Measurements from ENCODE around the gene HINT3.
"Not testable (repeated sequence)": the region's sequence is repeated elsewhere in the genome, so short reads cannot be mapped to it uniquely, and the experiment has no call there.

The HINT3 gene

DNA sequence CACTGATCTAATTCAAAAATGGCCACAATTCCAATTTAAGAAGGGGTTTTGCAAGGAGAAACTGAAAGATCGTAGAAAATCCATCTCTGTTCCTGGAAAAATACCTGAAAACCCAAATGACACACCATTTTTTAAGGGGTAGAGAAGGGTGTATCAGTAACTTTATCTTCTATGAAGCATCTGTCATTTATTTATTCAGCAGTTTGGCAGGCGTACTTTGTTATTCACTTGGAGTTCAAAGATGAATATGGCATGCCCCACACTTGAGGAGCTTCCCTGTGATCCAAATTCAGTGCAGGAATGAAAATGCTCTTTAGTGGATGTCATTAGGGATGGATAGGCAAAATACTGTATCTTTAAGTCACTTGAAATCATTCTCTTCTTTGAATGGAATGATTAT lies 7.2 kb downstream of the HINT3 start:
- DNase-seq: peak; percentile 48

DNA sequence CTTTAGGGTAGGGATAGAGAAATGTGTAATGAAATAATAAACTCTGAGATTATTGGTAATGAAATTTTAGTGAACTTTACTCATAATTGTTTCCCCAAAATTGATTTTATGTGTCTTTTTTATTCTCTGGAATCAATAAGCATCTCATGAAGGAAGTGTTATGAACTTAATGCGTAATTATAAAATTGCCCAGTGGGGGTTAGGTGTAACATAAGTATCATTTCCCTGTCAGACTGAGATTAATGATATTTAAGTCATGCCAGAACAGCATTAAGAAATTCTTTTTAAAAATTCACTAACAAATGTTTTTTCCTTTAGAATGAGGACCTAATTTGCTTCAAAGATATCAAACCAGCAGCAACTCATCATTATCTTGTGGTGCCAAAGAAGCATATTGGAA lies 10.0 kb downstream of the HINT3 start:
- DNase-seq: no peak

DNA sequence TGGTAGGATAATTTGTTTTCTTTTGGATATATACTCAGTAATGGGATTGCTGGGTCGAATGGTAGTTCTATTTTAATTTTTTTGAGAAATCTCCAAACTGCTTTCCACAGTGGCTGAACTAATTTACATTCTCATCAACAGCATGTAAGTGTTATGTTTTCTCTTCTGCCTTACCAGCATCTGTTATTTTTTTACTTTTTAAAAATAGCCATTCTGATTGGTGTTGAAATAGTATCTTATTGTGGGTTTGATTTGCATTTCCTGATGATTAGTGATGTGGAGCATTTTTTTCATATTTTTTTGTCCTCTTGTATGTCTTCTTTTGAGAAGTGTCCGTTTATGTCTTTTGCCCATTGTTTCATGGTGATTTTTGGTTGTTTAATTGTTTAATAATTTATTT lies 11.9 kb downstream of the HINT3 start:
- DNase-seq: no peak

DNA sequence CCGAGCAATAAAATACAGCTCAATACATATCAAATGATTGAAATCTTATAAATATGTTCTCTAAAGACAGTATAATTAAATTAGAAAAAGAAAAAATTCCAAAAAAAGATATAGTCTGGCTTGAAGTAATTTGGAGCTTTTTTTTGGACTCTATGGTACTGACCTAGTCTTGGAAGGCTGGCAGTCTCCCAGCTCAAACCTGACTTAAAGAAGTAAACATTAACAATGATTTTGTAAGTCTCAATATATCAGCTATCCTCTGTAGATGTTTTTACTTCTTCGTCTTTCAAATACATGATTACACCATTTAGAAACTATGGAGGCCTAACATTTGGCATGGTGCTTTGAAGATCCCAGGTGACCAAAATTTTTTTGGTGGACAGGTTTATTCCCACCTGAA lies 14.2 kb downstream of the HINT3 start:
- DNase-seq: no peak

DNA sequence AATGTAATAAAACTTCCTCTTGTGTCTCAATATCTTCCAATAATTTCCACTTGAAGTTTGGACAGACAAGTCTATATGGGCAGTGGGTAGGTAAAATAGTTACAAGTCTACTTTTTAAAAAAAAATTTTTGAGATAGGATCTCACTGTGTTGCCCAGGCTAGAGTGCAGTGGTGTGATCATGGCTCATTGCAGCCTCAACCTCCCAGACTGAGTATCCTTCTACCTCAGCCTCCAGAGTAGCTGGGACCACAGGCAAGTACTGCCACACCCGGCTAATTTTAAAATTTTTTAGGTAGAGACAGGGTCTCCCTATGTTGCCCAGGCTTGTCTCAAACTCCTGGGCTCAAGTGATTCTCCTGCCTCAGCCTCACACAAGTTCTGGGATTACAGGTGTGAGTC lies 15.9 kb downstream of the HINT3 start:
- not testable (repeated sequence) for DNase-seq

DNA sequence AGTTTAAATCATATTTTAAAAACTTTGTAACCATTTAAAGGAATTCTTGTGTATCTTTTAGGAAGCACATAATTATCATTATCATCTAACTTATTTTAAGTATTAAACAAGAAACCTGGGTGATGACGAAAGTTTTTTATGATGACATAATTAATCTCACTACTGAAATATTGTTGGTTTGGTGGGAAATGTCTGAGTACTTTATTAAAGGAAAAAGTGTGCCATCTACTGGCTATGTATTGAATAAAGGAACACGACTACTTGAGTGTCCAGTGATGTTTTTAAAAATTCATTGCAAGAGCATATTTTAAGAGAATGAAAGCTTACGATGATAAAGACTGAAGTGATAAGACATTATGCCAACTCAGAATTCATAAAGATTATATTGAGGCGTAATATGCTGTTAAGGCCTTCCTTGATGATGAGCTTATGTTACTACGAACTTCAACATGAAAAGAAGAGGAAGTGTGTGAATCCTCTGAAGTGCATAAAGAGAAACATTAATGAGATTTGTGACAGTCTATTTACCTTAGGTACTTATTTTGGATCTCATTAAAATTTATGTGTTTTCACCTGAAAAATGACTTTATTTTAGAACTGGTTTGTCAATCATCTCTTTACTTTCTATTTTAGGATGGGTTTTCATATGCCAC lies 17.8 kb downstream of the HINT3 start:
- peak; percentile 91 for DNase-seq

DNA sequence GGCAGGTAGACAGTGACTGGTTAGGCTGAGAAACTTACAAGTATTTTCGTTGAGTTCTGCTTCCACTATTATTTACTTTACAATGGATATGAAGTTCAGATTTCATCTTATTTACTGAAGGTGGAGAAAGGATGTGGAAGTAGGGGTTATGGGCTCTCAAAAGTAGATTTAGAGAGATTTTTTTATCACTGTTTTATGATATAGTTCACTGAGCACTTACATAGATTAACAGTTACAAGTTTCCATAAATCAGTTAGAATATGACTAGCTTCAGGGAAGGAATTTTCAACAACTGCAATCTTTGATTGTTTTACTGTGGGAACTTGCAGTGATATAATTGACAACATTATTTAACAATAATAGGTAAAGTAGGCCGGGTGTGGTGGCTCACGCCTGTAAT lies 22.5 kb downstream of the HINT3 start:
- no peak for DNase-seq

DNA sequence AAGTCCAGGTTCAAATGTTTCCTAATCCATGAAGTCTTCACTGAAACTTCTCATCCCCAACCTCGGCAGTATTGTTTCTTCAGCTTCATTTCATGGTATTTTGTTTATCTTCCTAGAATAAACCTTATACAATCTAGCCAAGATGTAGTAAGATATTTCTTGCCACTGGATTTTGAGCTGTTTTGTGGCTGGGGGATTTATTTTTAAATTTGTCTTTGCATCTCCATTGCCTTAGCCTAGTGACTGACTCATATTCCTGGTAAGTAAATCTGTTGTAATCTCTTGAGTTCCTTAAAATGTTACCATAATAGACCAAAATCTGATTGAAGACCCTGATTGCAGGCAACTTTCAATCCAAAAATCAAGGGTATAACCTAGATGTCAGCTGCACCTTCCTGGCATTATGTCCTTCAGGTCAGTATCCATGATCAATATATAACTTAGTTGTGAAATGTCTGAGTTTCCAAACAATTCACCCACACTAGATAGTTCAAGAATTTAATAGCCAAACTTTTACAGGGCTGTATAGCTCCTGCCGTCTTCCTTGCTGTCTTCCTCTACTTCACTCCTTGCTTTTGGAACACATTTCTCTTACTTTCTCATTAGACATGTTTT lies 25.1 kb downstream of the HINT3 start:
- no peak for DNase-seq

DNA sequence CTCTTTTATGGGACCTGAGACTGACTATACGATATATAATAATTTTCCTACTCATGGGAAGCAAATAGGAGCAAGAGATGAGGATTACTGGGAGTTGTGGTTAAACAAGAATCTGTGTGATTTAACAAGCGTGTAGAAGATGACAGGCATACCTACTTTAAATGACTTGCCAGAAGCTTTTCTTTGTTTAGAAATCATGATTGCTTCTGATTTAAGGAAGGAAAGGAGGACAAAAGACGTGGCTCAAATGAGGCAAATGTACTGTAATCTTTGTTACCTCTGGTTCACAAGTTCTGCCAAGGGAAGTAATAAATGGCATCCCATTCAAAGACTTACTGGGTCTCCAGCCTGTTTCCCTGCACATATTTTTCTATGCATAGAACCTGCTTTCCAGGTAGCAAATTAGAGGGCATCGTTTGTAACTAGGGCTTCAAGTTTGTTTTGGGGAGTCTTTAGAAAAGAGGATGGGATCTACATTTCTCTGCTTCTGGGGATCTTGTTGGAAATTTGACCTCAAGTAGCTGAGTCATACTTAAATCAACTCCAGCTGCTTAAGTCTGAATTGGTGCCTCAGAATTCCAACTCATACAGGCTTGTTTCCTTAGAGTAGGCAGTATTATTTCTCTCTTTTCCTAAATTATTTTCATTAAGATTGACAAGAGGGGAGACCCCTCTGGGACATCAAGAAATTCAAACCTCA lies 26.8 kb downstream of the HINT3 start:
- DNase-seq: no peak

DNA sequence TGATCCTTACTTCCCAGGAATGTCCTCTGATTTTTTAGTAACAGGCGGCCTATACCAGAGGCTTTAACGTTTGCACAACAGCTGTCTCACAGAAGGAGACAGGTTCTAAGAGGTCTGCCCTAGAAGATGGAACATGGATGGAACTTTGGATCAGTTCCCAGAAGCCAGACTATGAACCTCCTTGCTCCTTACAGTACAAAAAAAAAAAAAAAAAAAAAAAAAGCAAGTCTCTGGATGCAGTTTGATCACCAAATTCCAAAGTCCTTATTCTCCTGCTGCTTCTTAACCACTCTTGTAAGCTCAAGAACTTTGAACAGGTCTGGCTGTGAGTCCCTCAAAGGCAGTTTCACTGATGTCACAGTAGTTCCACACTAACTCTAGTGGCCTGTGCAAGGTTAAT lies 27.7 kb downstream of the HINT3 start:
- DNase-seq: peak; percentile 19

DNA sequence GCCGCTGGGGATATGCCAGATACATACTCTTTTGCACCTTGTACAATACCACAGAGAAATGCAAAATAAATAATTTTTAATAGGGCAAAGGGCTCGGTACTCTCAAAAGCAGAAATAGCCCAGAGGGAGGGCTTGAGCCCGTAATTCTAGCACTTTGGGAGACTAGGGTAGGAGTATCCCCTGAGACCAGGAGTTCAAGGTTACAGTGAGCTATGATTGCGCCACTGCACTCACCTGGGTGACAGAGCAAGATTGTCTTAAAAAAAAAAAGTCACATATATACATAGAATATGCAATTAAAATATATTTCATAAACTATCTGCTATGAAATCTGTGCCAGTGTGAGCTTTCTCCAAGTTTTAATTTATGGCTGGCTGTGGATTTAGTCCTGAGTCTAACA lies 29.0 kb downstream of the HINT3 start:
- DNase-seq: peak; percentile 45

DNA sequence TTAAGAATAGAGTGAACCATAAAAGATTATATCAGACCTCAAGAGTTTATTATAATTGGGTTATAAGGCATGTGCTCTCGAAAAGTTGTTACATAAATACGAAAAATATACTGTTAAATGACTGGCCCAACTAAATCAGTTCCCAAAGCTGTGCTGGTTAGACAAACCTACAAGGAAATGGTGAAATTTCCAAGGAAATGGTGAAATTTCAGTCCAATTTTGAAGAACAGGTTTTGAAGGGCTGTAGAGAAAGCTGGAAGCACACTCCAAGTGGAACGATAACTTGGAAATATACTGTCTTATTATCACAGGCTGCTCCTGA lies 29.4 kb downstream of the HINT3 start:
- no peak for DNase-seq

DNA sequence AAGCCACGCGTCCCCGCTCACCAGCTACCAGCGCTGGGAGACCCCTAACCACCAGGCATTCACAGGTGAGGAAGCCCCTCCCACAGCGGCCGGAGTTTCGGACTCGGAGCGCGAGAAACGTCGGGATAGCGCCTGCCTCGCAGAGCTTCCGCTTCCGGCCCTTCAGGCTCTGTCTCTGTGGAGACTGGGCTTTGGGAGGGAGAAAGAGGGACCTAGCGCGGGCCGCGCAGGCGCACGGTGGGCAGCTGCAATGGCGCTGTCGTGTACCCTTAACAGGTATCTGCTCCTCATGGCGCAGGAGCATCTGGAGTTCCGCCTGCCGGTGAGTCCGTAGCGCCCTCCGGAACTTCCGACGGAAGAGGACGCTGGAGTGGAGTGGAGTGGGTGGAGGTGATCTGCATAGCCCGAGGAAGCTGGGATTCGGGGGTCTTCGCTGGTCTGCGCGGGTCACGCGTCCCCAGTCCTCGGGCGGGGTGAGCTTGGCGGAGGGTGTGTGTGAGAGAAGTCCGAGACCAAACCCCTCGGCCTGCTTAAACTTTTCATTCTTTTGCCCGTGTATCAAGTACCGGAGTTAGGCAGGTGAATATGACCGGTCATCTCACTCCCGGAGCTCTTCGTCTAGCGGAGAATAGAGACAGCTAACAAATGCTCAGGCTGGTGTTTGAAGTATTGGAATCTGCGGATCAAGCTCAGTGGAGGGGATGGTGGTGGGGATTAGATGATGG lies 29.9 kb downstream of the HINT3 start, which contains the start of gene TRMT11:
TSS of gene TRMT11 (plus strand) at position 240 of the 725 bp plus-strand sequence. CDS start at position 251, 11 bp downstream.
- DNase-seq: peak; percentile 97

DNA sequence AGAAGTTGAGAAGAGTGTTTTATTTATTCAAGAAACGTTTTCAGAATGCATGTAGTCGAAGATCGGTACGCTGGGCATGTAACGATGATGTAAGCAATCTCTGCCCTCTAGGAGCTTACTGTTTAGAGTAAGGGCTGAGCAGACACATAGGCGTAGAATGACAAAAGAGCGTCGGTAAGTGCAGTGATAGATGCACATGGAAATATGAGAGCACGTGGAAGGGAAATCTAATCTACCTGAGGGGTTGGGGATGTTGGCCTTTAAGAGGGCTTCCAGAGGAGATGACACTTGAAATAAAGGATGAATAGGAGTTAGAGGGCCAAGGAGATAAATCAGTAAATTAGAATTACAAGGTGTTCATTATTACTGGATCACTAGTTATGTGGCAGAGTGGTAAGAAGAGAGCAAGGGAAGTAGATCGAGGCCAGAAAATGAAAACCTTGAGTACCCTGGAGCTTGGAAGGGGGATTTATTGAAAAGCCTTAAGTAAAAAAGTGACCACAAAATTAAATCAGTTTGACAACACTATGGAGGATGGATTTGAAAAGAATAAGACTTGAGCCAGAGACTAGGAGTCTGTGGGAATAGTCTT lies 30.6 kb downstream of the HINT3 start:
- DNase-seq: peak; percentile 80

DNA sequence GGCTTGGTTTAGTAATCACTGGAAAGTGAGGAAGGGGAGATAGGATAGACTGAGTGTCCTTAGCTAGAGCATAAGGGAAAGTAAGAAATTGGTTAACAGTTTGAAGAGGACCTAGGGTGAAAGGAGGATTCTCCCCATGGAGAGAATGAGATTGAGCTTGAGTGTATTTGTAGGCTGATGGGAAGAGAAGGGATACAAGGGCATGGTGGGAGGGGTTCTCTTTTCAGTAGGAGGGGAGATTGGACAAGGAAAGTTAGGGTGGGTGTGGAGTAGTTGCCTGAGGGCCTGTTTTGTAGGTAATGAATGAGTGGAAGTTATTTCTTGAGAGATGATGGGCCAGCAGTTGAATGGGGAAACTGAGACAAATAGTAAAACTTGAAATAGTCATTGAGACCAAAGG lies 31.7 kb downstream of the HINT3 start:
- DNase-seq: no peak

DNA sequence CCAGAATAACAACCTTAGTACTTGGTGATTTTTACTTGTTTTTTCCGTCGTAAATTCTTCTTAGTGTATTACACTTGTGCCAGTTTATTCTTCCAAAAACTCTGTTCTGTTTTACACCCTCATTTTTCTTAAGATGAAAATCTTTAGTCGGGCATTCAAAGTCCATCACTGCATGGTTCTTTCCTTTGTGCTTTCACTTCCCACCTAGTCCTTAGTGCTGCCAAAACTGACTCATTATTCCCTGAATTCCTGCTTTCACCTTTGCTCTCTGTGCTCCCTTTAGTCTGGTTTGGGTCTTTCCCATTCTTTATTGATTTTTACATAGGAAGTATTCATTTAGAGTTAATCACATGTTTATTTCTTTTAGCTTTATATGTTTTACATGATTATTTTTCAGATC lies 33.1 kb downstream of the HINT3 start:
- no peak for DNase-seq

DNA sequence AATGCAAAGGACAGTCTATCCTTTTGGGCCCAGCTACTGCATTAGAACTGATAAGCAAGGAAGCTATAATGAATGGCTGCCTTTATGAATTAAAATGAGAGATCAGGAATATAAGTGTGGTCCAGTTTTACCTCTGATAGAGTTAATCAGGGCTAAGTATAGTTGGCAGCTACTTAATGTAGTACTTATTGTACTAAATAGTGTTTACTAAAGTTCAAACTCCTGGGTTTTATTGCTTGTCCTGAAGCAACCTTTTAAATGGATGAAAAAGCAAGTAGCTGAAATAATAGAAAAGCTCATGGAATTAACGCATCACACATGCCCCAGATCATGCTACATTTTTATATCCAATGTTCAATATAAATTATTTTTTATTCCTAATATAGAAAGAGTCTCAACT lies 35.1 kb downstream of the HINT3 start:
- no peak for DNase-seq

DNA sequence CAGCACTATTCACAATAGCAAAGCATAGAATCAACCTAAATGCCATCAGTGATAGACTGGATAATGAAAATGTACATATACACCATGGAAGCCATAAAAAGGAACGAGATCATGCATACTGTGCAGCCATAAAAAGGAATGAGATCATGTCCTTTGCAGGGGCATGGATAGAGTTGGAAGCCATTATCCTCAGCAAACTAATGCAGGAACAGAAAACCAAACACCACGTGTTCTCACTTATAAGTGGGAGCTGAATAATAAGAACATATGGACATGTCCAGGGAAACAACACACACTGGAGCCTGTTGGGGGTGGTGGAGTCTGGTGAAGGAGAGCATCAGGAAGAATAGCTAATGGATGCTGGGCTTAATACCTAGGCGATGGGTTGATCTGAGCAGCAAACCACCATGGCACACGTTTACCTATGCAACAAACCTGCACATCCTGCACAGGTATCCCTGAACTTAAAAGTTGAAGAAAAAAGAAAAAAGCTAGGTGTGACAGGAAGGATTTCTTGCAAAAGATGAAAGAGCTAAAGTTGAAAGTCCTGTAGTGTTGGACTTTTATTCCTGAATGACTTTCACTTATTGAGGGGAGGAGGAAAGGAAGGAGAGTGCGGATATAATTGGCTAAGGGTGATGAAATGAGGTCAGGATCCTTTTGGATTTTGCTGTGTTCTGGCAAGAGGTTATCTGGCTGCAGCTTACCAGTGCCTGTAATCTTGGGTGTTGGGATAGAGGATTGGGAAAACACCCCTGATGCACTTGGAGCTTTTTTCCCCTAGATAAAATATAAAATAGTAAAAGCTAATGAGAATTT lies 38.3 kb downstream of the HINT3 start:
- no peak for DNase-seq

DNA sequence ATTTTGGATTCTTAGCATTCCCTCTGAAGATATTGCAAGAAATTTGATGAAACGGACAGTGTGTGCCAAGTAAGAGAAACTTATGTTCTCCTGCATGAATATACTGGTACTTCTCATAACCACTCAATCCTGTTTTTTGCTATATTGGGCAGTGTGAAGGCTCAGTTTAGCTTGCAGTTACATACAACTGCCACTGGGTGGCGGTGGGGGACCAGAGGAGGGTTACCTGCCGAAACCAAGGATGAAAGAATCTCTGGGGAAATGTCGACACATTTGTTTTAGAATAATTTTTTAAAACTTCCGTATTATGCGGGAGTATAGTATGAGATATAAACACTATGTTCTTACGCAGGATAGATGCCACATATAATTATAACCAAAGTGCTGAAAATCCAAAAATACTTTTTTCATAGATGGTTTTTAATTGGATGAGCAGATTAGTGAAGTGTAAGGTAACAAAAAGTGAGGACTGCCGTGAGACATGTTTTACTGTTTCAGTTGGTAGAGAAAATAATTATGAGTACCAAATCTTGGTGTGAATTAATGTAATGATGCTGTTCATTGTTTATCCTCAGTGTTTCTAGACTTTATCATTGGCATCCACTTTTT lies 39.5 kb downstream of the HINT3 start:
- peak; percentile 90 for DNase-seq

DNA sequence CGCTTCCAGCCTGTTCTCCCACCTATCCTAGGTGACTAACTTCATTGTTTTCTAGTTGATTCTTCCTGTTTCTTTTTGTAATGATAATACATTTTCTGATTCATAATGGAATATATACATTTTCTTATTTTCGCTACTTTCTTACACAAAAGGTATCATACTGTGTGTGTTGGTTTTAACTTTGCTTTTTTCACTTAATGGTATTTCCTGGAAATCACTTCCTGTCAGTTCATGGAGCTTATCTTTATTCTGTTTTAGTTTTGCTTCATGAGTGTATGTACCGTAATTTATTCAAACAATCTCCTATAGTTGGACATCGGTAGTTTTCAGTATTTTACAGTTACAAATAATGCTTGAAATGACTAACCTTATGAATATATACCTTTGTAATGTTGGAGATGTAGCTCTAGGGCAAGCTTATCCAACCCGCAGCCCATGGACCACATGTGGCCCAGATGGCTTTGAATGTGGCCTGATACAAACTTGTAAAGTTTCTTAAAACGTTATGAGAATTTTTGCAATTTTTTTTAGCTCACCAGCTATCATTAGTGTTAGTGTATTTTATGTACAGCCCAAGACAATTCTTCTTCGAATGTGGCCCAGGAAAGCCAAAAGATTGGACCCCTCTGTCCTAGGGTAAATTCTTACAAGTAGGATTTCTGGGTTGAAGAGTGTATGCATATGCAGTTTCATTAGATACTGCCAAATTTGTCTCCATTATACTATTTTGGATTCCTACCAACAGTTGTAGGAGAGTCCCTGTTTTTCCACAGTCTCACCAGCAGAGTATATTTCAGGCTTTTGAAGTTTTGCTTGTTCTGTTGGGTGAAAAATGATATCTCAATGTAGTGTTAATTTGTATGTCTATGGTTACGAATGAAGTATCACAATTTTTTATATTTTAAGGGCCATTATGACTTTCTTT lies 46.4 kb downstream of the HINT3 start:
- DNase-seq: no peak

DNA sequence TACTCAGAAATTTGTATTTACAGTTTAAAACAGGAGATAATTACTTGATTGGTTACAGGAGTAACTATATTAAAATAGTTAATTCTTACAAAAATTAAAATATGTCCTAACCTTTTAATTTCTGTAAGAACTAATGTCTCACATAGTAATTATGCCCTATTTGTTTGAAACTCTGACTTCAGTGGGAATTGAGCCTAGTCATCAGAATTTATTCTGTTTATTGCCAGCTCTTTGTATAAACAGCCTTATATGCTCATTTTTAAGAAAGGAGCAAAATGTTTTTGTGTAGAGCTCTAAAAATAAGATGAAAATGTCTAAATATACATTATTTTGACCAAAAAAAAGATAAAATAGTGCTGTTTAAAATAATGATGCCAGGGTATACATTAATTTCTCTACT lies 51.2 kb downstream of the HINT3 start:
- DNase-seq: no peak
